Thoracic aorta (tissue), 2 donors: ENCODE measurements around the gene CPN2. TPM values are rescaled to one million over a fixed set of nuclear protein-coding genes. Genes with fewer than 3 reads are reported as not detected.

ENCODE experiments used
- ATAC-seq: fragments of 150-250 bp; one replicate; pipeline ENCODE4 v1.8.0; 2017; ENCODE audit warnings: low read depth; ENCODE audit not compliant: insufficient number of reproducible peaks, low FRiP score
- DNase-seq: peaks from one replicate; pipeline ENCODE4 v3.0.0-alpha.2; 2020; ENCODE audit warnings: low spot score
- H3K27ac ChIP-seq, 2 donors: fragments of 200-600 bp; sonication (generic); 1 replicate in 1 of 2; 2 replicates in 1 of 2; pipeline ENCODE4 v1.5.1; 2016; ENCODE audit warnings: mild to moderate bottlenecking in 2 of 2, moderate library complexity in 2 of 2
- H3K27me3 ChIP-seq: fragments of 200-600 bp; sonication (generic); replicated peaks from 2 replicates; pipeline ENCODE4 v1.6.0; 2016; ENCODE audit warnings: mild to moderate bottlenecking; ENCODE audit not compliant: insufficient read depth
- H3K36me3 ChIP-seq: fragments of 200-600 bp; sonication (generic); one replicate; pipeline ENCODE4 v1.5.1; 2016
- H3K4me1 ChIP-seq, 2 donors: fragments of 200-600 bp; sonication (generic); 1 replicate in 1 of 2; 2 replicates in 1 of 2; pipeline versions ENCODE4 v1.5.1 to v1.6.0; 2016; ENCODE audit warnings: low read depth in 2 of 2, mild to moderate bottlenecking in 1 of 2; ENCODE audit not compliant: control insufficient read depth in 1 of 2
- H3K4me3 ChIP-seq: fragments of 200-600 bp; sonication (generic); 2 replicates; pipeline ENCODE4 v1.5.1; 2016; ENCODE audit warnings: mild to moderate bottlenecking
- H3K9me3 ChIP-seq: fragments of 200-600 bp; sonication (generic); 2 replicates; pipeline ENCODE4 v1.5.1; 2016
- CTCF ChIP-seq: fragments of 200-600 bp; sonication (generic); IDR thresholded peaks from one replicate; pipeline ENCODE4 v1.5.1; 2019; ENCODE audit warnings: antibody characterized with exemption
- total RNA-seq, 2 donors: library from RNA; depleted of rRNA; stranded (reverse); fragments of >200 nt; gene quantifications; one replicate each; pipeline versions ENCODE4 v1.1.0 to v1.2.3, GENCODE V29; 2016

Gene CPN2
- total RNA-seq, 2 donors from 2014 or later = not detected

DNA sequence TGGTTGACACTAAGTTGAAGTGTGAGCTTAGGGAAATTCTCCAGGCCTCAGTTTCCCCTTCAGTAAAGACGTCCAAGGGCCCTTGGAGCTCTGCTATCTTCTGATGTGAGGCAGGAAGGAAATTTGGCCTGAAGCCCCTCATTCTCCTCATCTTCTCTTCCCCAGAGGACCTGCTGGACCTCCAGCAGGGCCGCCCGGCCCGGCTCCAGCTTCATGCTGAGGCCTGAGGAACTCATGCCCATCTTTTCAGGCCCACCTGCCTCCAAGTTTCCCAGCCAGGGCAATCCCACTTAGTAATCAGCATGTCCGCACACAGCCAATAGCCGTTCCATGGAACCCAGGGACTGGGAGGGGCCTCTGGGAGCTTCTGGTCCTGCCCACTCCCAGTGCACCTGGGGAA, 14.4 kb upstream of the CPN2 start:
- H3K27ac ChIP-seq = no peak overlapping the region
- no peaks in the 10 kb centered on the region for H3K27me3 ChIP-seq
- no peaks in the 10 kb centered on the region for H3K9me3 ChIP-seq
- no peaks in the 10 kb centered on the region for H3K4me1 ChIP-seq
- no peaks in the 10 kb centered on the region for H3K36me3 ChIP-seq
- H3K4me3 ChIP-seq = no peak overlapping the region
- ATAC-seq (no peak), DNase-seq (no peak)
- no peak for TF ChIP-seq CTCF

DNA sequence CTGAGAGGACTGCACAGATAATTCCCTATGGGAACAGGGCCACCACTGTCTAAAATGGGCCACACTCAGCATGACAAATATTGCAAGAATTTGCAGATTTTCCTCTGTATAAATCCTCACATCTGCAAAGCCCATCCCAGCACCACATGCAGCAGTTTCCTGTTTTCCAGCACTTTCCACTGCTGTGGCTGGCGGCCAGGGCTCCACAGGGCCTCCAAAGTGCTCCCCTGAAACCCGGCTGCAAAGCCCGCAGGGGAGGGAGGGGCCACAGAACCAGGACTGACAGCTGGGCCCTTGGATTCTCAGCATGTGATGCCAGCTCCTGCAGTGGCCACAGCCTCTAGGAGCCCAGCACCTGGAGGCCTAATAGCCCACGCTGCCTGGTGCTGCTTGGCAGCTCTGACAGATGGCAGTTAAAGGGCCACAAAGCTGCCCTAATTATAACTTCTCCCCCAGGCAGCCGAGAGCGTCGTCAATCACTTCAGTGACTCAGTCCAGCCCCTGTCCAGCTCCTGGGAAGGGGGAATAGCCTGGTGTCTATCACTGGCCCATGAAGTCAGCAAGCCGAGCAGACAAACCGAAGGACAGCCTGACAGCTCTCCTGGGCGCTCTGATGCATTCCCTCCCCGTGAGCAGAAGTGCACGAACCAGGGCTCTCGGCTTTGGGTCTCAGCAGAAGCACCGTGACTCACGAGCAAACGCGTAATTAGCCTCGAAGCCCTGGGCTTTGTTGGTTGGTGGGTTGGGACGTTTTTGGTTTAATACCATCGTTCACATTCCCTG, 13.7 kb upstream of the CPN2 start:
- TF ChIP-seq CTCF = no peak
- Histone ChIP-seq H3K27ac (no peak overlapping the region), H3K4me3 (no peak overlapping the region), H3K36me3 (no peaks in the 10 kb centered on the region), H3K4me1 (no peaks in the 10 kb centered on the region), H3K27me3 (no peaks in the 10 kb centered on the region), H3K9me3 (no peaks in the 10 kb centered on the region)
- ATAC-seq (no peak), DNase-seq (no peak)

DNA sequence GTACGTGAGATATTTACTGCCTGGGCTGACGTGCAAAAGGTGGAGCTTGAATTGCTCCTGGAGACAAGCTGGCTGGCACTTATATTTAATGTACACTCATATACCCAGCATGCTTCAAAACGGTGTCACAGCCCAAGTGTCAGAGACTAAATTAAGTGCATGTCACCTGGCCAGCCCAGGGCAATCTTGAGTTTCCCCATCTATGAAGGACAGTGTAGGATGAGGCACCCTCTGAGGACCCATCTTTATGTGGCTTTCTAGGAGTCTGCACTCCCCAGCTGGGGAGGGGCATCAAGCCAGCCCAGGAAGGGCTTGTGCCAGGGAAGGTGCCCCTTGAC, 13.2 kb upstream of the CPN2 start:
- no peak overlapping the region for H3K27ac ChIP-seq
- no peak for ATAC-seq

GRCh38 chr3:194360568-194360967, 9.4 kb upstream of the CPN2 start:
- no peaks in the 10 kb centered on the region for H3K27me3 ChIP-seq
- ATAC-seq = no peak
- H3K36me3 ChIP-seq = no peaks in the 10 kb centered on the region
- H3K4me3 ChIP-seq = no peak overlapping the region
- no peak for TF ChIP-seq CTCF
- no peaks in the 10 kb centered on the region for H3K9me3 ChIP-seq
- no peak for DNase-seq
- no peak overlapping the region for H3K27ac ChIP-seq
- H3K4me1 ChIP-seq = no peaks in the 10 kb centered on the region

More for the DNA sequence above, 13.2 kb upstream of the CPN2 start:
- no peak for DNase-seq
- Histone ChIP-seq H3K27me3 (no peaks in the 10 kb centered on the region), H3K4me1 (no peaks in the 10 kb centered on the region), H3K9me3 (no peaks in the 10 kb centered on the region), H3K36me3 (no peaks in the 10 kb centered on the region), H3K4me3 (no peak overlapping the region)
- TF ChIP-seq CTCF = no peak

- Histone ChIP-seq H3K27me3 (no peaks in the 10 kb centered on the region), H3K4me3 (no peak overlapping the region), H3K27ac (no peak overlapping the region), H3K9me3 (no peaks in the 10 kb centered on the region), H3K36me3 (no peaks in the 10 kb centered on the region), H3K4me1 (no peaks in the 10 kb centered on the region)
- ATAC-seq (no peak), DNase-seq (no peak)
- no peak for TF ChIP-seq CTCF
Observed at GRCh38 chr3:194357681-194358080, 6.6 kb upstream of the CPN2 start.
